Natural killer cell treated with Interleukin-12 subunit alpha and Interleukin-12 subunit beta and Interleukin-15 and Interleukin-18, amount 100 ng/mL, for 72 hours (primary cell): Measurements from ENCODE around the gene ANKRD44. TPM values are rescaled to one million over a fixed set of nuclear protein-coding genes. Genes with fewer than 3 reads are reported as not detected.

Experiments
- ATAC-seq, 2 donors: fragments of 150-1000 bp; cut with Tn5 transposase in 1 of 2; sonication (Bioruptor Pico), chemical (Tn5 transposase) in 1 of 2; 2 replicates each; pipeline ENCODE4 v1.10.0; 2021
- DNase-seq: peaks from one replicate; pipeline ENCODE4 v3.0.0; 2022; ENCODE audit warnings: low spot score
- H3K27ac Mint-ChIP-seq, 2 donors: 1 replicate in 1 of 2; 2 replicates in 1 of 2; pipeline ENCODE4 v1.8.0; 2022; ENCODE audit warnings: mixed read lengths in 2 of 2, mild to moderate bottlenecking in 1 of 2, moderate library complexity in 1 of 2
- H3K27me3 Mint-ChIP-seq, 2 donors: 1 replicate in 1 of 2; 2 replicates in 1 of 2; pipeline ENCODE4 v1.8.0; 2022; ENCODE audit warnings: mixed read lengths in 2 of 2
- H3K36me3 Mint-ChIP-seq: one replicate; pipeline ENCODE4 v1.8.0; 2022; ENCODE audit warnings: mixed read lengths
- H3K4me1 Mint-ChIP-seq, 2 donors: 1 replicate in 1 of 2; 2 replicates in 1 of 2; pipeline ENCODE4 v1.8.0; 2022; ENCODE audit warnings: low read depth in 2 of 2, mixed read lengths in 2 of 2, mild to moderate bottlenecking in 1 of 2
- H3K4me3 Mint-ChIP-seq: one replicate; pipeline ENCODE4 v1.8.0; 2022; ENCODE audit warnings: mixed read lengths
- H3K9me3 Mint-ChIP-seq: 2 replicates; pipeline ENCODE4 v1.8.0; 2022; ENCODE audit warnings: mixed read lengths
- total RNA-seq, 2 donors: library from RNA; stranded (reverse); gene quantifications; one replicate each; pipeline ENCODE4 v1.2.3, GENCODE V29; 2022

The ANKRD44 gene
- total RNA-seq, 2 donors from 2014 or later, result 307 to 413 TPM

- H3K4me1 Mint-ChIP-seq, result peaks cover 38 to 67% of the 10 kb centered on the region in 2 donors
- no peak for ATAC-seq
Measured at GRCh38 chr2:196959734-196960338, 350.7 kb downstream of the ANKRD44 start.

DNA sequence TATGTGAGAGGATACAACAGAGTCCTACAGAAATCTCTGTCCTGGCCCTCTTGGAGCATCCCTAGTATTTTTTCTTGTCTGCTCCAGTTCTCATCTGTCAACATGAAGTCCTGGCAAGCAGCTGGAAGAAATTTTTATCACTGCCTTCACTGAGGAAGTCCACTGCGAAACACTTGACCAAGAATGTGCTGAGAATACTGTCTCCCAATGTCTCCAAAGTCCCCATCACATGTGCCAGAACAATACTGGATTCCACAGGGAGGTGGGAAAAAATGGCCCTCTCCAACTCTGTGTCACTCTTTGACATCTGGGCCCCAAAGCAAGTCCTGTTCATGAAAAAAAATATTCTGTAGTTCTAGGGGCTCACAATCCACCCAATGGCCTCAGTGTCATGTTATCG is 351.3 kb downstream of the ANKRD44 start:
- ATAC-seq (no peak), DNase-seq (no peak)
- Mint-ChIP-seq H3K27ac (peak overlapping the region; percentile 16 to 37), H3K9me3 (no peaks in the 10 kb centered on the region), H3K27me3 (no peaks in the 10 kb centered on the region), H3K4me3 (no peak overlapping the region), H3K4me1 (peaks cover 38 to 70% of the 10 kb centered on the region in 2 donors), H3K36me3 (peaks cover 11% of the 10 kb centered on the region)

More at GRCh38 chr2:196959734-196960338, 350.7 kb downstream of the ANKRD44 start:
- Mint-ChIP-seq H3K36me3 (peaks cover 11% of the 10 kb centered on the region), H3K4me3 (no peak overlapping the region), H3K9me3 (no peaks in the 10 kb centered on the region), H3K27ac (peak overlapping the region; percentile 16 to 37), H3K27me3 (no peaks in the 10 kb centered on the region)
- DNase-seq, result no peak

GRCh38 chr2:196957881-196958525 is 352.6 kb downstream of the ANKRD44 start:
- H3K4me1 Mint-ChIP-seq, result peaks cover 32 to 60% of the 10 kb centered on the region in 2 donors
- peaks cover 11% of the 10 kb centered on the region for H3K36me3 Mint-ChIP-seq
- no peak for ATAC-seq
- no peak for DNase-seq
- H3K27ac Mint-ChIP-seq, result no peak overlapping the region
- no peaks in the 10 kb centered on the region for H3K9me3 Mint-ChIP-seq
- no peaks in the 10 kb centered on the region for H3K27me3 Mint-ChIP-seq
- no peak overlapping the region for H3K4me3 Mint-ChIP-seq

DNA sequence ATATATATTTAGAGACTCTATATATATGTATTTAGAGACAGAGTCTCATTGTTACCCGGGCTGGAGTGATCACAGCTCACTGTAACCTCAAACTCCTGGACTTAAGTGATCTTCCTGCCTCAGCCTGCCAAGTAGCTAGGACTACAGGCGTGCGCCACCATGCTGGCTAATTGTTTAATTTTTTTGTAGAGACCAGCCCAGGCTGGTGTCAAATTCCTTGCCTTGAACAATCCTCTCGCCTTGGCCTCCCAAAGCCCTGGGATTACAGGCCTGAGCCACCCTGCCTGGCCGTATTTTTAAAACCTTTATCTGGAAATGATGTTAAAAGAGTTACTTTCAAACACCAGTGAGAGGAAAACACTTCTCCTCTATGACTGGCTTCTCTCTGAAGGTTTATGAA is 353.1 kb downstream of the ANKRD44 start:
- no peaks in the 10 kb centered on the region for H3K27me3 Mint-ChIP-seq
- peaks cover 11% of the 10 kb centered on the region for H3K36me3 Mint-ChIP-seq
- H3K4me1 Mint-ChIP-seq, result peaks cover 27 to 54% of the 10 kb centered on the region in 2 donors
- ATAC-seq, result no peak
- H3K4me3 Mint-ChIP-seq, result no peak overlapping the region
- DNase-seq, result no peak
- no peak overlapping the region for H3K27ac Mint-ChIP-seq
- no peaks in the 10 kb centered on the region for H3K9me3 Mint-ChIP-seq

DNA sequence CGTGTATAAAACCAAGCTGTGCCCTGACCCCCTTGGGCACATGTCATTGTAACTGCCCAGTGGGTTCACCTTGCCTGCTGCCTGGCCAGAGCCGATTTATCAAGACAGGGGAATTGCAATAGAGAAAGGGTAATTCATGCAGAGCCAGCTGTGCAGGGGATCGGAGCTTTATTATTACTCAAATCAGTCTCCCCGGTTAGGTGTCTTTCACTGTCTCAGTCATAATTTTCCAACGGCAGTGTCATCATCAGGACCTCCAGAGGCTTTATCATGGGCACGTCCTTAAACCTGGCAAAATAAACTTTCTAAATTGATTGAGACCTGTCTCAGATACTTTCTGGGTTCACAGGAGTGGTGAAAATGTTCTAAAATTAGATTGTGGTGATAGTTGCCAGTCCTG is 354.5 kb downstream of the ANKRD44 start:
- Mint-ChIP-seq H3K27me3 (no peaks in the 10 kb centered on the region), H3K36me3 (peaks cover 11% of the 10 kb centered on the region)
- no peak for ATAC-seq

DNA sequence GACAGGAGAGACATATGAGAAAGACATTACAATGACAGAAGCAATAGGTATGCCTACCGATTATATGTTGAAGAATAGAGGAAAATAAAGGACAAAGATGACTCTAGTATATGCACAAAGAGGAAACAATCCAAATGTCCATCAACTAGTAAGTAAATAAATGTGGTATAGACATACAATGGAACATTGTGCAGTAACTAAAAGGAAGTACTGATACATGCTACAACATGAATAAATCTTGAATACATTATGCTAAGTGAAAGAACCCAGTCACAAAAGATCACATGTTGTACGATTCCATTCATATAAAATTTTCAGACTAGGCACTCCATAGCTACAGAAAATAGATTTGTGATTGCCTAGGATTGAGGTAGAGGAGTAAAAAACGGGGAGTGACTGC is 355.5 kb downstream of the ANKRD44 start:
- Mint-ChIP-seq H3K36me3 (peaks cover 11% of the 10 kb centered on the region), H3K4me3 (no peak overlapping the region), H3K9me3 (no peaks in the 10 kb centered on the region), H3K4me1 (peaks cover 16 to 34% of the 10 kb centered on the region in 2 donors), H3K27ac (no peak overlapping the region), H3K27me3 (peaks cover 0 to 5% of the 10 kb centered on the region in 2 donors)
- ATAC-seq (no peak), DNase-seq (no peak)

More for the DNA sequence above, 354.5 kb downstream of the ANKRD44 start:
- H3K4me3 Mint-ChIP-seq, result peak overlapping the region; percentile 9
- peaks cover 17 to 40% of the 10 kb centered on the region in 2 donors for H3K4me1 Mint-ChIP-seq
- no peak for DNase-seq
- no peaks in the 10 kb centered on the region for H3K9me3 Mint-ChIP-seq
- H3K27ac Mint-ChIP-seq, result no peak overlapping the region

DNA sequence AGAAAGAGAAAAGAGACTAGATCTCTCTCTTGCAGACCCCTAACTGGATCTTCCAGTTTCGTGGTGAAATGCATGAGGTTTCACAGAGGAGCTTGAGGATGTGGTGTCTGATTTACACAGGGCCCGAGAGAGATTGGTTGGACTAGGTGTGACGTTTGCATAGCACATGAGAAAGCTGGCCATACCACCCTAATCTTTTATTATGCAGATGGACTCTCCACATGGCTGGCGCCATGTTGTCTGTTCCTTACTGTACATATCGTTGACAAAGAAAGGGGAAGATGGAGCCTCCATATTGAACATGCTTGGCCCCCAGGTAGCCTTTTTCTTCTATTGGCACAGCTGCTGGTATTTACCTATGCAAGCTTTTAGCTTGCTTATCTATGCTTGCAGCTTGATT is 356.6 kb downstream of the ANKRD44 start:
- ATAC-seq (no peak), DNase-seq (no peak)
- Mint-ChIP-seq H3K27ac (no peak overlapping the region), H3K9me3 (no peaks in the 10 kb centered on the region), H3K4me3 (no peak overlapping the region), H3K36me3 (peaks cover 5% of the 10 kb centered on the region), H3K4me1 (peaks cover 9 to 26% of the 10 kb centered on the region in 2 donors), H3K27me3 (peaks cover 0 to 7% of the 10 kb centered on the region in 2 donors)

DNA sequence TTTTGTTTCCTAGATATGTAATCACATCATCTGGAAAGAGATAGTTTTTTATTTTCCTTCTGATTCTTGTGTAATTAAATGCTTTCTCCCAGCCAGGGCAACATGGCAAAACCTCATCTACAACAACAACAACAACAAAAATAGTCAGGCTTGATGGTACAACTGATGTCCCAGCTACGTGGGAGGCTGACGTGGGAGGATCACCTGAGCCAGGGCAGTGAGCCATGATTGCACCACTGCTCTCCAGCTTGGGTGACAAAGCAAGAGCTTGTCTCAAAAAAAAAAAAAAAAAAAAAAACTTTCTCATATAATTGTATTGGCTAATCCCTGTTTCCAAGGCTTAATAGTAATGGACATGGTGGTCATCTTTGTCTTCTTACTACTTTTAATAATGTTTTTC is 357.6 kb downstream of the ANKRD44 start:
- DNase-seq (no peak), ATAC-seq (no peak)
- Mint-ChIP-seq H3K27me3 (peaks cover 0 to 7% of the 10 kb centered on the region in 2 donors), H3K27ac (no peak overlapping the region), H3K9me3 (no peaks in the 10 kb centered on the region), H3K4me3 (no peak overlapping the region), H3K4me1 (peaks cover 5 to 19% of the 10 kb centered on the region in 2 donors), H3K36me3 (no peaks in the 10 kb centered on the region)

GRCh38 chr2:196951973-196952372 is 358.6 kb downstream of the ANKRD44 start:
- ATAC-seq (no peak), DNase-seq (no peak)
- Mint-ChIP-seq H3K27me3 (peaks cover 0 to 7% of the 10 kb centered on the region in 2 donors), H3K27ac (no peak overlapping the region), H3K4me1 (peaks cover 5 to 14% of the 10 kb centered on the region in 2 donors), H3K4me3 (no peak overlapping the region), H3K9me3 (no peaks in the 10 kb centered on the region), H3K36me3 (no peaks in the 10 kb centered on the region)

- H3K27me3 Mint-ChIP-seq, result peaks cover 0 to 10% of the 10 kb centered on the region in 2 donors
- H3K4me3 Mint-ChIP-seq, result no peak overlapping the region
- H3K9me3 Mint-ChIP-seq, result no peaks in the 10 kb centered on the region
- ATAC-seq (no peak), DNase-seq (no peak)
- no peaks in the 10 kb centered on the region for H3K4me1 Mint-ChIP-seq
- no peaks in the 10 kb centered on the region for H3K36me3 Mint-ChIP-seq
- no peak overlapping the region for H3K27ac Mint-ChIP-seq
Measured at GRCh38 chr2:196949116-196949515, 361.5 kb downstream of the ANKRD44 start.

- Mint-ChIP-seq H3K27me3 (peaks cover 0 to 10% of the 10 kb centered on the region in 2 donors), H3K27ac (no peak overlapping the region), H3K4me1 (no peaks in the 10 kb centered on the region), H3K9me3 (no peaks in the 10 kb centered on the region), H3K36me3 (no peaks in the 10 kb centered on the region), H3K4me3 (no peak overlapping the region)
- no peak for ATAC-seq
- no peak for DNase-seq
Measured at GRCh38 chr2:196944570-196944969, 366.0 kb downstream of the ANKRD44 start.

DNA sequence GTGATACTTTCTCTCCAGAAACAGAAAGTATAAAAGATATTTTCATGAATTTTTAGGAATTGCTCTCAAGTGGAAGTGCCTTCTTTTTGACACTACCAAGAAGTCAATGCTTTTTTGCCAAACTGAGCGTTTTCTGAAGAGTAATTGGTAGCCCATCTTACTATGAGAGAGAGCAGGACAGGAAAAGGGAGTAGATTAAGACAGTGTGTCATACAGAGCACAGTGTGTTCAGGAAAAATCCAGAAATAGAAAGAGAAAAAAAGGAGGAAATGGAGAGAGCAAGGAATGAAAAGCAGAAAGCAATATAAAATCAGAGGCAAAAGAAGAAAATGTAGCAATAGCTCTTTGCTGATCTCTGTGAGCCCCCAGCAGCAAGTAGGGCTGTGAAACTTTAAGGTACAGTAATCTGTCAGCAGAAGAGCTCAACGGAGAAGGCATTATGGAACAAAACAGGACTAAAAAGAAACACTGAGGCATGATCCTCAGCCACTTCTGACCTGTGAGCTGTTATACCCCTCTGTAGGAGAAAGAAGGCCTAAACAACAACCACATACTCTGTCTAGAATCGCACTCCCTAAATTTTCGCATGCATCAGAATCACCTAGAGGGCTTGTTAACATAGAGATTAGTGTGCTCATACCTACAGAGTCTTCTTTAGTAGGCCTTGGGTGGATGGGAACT is 369.0 kb downstream of the ANKRD44 start:
- Mint-ChIP-seq H3K4me1 (no peaks in the 10 kb centered on the region), H3K9me3 (no peaks in the 10 kb centered on the region), H3K4me3 (no peak overlapping the region), H3K27ac (no peak overlapping the region), H3K36me3 (no peaks in the 10 kb centered on the region), H3K27me3 (peaks cover 0 to 10% of the 10 kb centered on the region in 2 donors)
- ATAC-seq (no peak), DNase-seq (no peak)

GRCh38 chr2:196939371-196939770 is 371.2 kb downstream of the ANKRD44 start:
- Mint-ChIP-seq H3K36me3 (no peaks in the 10 kb centered on the region), H3K4me3 (no peak overlapping the region), H3K27me3 (peaks cover 0 to 6% of the 10 kb centered on the region in 2 donors), H3K27ac (no peak overlapping the region), H3K4me1 (no peaks in the 10 kb centered on the region), H3K9me3 (no peaks in the 10 kb centered on the region)
- DNase-seq (no peak), ATAC-seq (no peak)
